Astrocyte of the hippocampus (primary cell): Measurements from ENCODE around the gene P2RX1.

ENCODE experiments used
- DNase-seq: peaks from one replicate; pipeline ENCODE4 v3.0.0; 2011; ENCODE audit warnings: low read depth, low spot score

The P2RX1 gene

DNA sequence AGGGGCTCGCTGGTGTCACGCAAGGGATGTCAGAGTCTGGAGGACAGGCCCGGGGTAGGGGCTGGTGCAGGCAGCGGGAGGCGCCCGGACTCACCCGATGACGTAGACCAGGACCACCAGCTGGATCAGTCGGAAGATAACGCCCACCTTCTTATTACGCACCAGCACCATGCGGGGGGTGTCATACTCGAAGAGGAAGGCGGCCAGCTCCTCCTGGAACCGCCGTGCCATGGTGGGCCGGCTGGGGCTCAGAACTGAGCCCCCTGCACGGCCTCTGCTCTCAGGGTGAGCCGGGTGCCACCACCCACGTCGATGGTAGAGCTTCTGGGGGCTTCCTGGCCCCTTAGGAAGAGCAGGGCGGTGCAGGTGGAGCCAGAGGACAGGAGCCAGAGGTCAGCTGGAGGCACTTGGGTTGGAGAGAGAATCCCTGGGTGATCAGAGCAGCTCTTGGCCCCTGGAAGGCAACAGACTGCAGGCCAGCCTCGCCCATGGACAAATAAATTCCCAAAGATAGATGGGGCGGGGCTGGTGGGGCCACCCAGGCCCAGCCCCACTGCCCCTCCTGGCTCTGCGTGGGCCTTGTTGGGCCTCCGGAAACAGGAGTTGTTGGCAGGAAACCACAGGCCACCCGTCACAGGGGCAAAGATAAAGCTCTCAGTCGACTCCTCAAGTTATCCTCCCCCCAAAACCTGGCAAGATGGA is at the start of gene P2RX1:
P2RX1 (minus strand) TSS at position 471 of the 702 bp plus-strand sequence; CDS start at position 231, 240 bp downstream.
- no peak for DNase-seq

DNA sequence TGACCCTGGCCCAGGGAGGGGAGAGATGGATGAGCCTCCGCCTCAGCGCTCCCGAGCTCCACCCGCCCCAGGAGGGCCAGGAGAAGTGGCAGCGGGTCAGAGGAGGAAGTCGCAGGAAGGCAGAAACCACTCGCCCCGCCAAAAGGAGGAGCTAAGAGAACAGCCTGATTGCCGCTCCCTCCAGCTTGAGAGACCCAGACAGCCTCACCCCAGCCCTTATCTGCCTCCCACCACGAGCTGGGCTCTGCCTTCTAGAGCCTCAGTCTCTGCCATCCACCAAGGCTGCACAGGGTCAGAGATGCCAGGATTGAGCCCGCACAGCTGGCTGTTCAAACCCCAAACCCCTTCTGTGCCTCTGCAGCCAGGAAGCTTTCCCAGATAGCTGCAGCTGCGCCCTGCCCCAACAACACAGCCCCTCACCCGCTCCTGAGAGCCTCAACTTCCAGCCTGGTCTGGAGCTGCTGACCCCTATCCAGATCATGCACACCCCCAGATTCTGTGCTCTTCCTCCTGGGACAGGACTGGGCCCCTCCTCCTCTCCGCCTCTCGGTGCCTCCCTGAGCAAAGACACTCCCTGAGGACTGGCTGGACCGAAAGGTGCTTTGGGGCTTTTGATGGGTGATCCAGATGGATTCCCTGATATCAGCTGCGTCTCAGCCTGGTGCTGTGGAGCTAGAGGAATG is 49.0 kb upstream of the P2RX1 start:
- peak; percentile 43 for DNase-seq

DNA sequence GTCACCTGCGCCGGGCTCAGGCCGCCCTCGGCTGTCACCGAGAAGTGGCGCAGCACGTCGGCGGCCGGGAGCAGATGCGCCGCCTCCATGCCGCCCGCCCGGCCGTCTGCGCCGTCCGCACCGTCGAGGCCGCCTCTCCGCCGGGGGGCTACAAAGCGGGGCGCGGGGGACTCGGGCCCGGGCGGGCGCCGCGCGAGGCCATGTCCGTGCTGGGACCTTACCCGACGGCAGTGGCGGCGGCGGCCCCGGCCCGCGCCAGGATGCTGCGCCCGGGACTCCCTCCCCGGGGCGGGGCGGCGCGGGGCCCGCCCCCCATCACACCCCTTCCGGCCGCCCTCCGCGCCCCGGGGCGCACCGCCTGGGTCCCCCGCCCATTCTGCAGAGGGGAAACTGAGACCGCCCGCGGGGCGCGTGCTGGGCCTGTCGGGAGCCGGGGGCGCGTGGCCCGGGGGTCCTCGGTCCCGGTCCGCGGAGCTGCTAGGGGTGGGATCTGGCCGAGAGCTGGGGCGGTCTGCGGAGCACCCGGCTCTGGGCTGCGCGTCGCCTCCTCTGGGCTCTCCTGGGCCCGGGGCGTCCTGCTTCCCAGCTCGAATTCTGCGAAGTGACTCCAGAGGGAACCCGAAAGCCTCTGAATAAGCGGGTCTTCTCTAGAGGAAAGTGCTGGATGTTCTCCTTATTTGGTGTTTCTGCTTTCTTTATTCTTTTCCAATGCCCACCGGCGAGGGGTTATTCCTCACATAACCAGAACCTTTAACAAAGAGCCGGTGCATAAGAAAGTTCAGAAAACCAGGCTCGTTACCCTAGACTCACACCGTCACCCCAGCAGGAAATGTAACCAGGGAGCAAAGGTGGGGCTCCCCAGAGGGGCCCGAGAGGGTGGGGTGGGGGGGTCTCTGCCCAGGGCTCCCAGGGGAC is 48.2 kb upstream of the P2RX1 start, which contains the start of gene ATP2A3:
ATP2A3 (minus strand) TSS at position 235 of the 915 bp plus-strand sequence; CDS start at position 89, 146 bp downstream.
- DNase-seq, result peak; percentile 25

DNA sequence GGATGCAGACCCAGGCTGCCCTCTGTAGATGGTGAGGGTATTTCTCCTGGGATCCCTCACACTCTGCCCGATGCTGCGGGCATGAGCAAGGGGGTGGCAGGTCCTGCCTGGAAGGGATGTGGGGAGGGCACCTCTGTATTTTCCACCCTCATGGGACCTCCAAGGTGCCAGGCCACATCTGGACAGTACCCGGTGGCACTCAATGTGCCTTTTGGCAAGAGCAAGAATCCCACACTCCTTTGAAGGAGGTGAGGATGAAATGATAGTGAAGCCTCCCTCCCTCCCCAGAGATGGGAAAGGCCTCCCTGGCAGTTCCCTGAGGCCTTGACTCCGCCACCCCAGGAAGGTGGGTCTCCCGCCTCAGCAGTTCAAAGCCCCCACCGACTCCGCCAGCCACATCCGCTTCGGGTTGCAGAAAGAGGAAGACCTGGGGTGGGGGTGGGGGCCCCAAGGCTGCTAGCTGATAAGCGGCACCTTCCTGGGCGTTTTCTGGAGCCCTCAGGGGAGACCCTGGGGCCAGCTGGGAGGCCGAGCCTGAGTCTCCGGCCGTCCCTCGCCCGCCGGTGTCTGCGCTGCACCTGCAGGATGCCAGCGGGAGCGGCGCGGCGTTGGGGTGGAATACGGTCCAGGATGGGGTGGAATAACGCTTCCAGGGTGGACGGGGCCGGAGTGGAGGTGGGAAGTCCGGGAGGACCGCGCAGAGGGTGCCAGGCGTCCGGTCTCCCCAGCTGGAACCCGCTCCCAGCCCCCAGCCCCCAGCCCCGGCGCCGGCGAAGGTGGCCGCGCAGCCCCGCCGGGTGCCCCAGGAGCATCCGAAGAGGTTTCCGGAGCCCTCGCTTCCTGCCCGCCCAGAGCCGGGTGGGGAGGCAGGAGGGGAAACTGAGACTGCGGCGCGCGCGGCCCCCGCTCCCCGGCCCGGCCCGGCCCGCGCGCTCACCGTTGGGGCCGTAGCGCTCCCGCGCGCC is 47.3 kb upstream of the P2RX1 start:
- no peak for DNase-seq

DNA sequence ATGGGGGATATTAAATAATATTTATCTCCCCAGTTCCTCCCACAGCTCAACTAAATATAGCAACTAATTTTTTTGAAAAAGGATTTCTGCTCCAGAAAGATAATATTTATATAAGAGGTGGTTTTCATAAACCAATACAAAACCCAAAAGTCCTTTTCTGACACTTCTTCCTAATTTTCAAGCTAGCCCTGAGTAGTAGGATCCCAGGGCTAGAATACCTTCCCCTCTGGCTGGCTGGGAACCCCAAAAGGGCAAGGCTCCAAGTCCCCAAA is 46.6 kb upstream of the P2RX1 start:
- no peak for DNase-seq

DNA sequence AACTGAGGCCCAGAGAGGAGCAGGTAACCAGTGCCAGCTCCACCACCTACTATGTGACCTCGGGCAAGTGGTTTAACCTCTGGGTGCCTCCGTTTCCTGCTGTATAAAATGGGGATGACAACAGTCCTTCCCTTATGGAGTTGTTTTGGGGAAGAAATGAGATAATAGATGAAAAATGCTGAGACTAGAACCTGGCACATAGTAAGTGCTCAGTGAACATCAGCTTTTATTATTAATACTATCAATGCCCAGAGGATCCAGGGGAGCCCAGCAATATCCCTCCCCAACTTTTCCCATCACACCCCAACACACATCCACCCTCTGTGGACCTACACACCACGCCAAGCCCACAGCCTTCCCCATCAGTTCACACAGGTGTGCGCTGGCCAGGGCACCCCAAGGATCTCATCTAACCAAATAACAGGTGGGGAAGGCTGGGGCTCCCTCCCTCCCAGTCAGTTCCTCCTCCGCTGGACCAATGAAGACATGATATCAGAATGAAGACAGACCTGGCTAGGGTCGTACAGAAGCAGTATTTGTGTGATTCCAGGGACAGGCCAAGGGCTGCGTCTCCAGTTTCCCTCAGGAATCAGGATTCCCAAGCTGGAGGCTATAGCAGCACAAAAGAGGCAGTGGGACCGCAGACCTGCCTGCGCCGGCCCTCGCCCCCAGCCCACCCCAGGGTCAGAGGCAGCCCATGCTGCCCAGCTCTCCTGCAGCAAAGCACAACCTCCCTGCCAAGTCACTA is 46.1 kb upstream of the P2RX1 start:
- DNase-seq, result no peak

DNA sequence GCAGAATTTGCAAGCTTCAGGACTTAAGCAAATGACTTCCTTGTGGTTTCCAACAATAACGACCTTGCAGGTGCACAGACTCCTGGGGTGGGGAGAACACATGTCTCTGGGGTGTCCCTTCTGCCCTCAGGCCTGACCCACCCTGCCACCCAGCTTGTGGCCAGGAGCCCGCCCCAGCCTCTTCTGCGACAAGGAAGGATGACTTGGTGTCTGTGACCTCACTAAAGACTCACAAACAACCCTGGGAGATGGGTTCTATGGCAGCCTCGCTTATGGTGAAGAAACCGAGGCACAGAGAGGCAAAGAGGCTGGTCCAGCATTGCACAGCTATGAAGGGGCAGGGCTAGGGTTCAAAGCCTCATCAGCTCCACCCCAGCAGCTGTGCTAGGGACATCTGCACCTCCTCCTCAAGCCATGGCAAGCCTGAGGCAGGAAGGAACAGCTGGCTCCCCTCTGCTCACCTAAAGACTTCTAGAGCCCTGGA is 45.3 kb upstream of the P2RX1 start:
- no peak for DNase-seq

DNA sequence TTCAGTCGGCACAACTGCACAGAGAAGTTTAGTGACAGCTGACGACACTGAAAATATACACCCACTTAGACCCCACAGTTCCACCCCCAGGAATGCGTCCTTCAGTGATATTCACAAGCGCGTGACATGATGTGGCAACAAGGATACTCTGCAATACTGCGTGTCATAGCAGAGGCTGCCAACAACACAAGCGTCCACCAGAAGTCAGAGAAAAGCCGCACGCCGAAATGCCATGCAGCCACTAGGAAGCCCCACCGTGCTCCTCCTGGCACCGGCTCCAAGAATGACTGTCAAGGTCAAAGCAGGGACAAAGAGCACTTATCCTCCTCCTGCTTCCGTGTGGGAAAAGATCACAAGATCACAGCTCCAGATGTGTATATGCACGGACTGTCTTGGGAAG is 44.5 kb upstream of the P2RX1 start:
- DNase-seq, result no peak

DNA sequence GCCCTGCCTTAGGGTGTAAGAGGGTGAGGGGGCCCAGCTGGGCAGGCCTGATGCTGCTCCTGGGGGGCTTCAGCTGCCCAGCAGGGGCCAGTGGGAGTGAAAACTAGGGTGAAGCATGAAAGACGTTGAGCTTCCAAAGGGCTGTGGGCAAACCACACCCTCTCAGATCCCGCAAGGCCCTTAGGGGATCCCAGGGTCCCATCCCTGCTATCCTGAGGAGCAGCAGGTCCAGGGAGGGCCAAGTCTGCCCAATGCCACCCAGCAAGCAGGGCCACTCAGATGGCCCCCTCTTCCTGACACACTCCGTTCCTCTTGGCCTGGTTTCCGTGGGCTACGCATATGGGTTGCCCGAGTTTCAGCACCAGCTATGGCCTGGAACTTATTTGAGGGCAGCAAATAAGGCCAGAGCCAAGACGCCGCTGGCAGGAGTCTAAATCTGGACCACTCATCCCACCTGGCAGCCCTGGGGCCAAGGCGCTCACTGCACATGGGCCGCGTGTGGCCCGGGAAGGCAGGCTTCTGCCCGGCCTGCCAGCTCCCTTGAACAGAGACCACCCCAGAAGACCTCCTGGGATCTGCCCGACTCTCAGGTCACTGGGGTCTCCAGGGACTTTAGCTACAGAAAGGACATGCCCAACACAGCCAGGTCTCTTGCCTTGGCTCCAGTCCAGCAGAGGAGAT is 43.8 kb upstream of the P2RX1 start:
- no peak for DNase-seq

DNA sequence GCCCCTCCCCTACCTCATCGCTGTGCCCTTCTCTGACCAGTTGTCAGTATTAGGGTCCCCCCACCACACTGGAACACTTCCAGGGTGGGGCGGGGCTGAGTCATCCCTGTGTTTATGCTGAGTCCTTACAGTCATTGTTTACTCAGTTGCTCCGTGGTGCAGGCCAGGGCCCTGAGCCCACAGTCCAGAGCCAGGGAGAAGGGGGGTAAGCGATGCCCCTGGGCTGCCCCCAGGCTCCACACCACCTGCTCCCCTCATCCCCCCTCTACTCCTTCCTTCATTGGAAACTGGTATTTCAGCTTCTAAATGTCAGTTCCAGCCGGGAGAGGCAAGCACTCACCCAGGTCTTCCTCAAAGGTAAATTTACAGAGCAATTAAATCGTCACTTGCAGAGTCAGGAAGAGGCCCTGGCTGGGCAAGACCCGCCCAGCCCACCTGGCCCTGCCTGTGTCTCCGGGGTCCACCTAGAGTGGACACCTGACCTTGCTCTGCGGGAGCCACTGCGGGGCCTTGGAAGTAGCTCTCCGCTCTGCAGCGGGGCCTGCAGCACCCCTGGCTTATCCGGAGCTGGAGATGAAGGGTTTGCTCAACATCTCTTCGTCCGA is 43.1 kb upstream of the P2RX1 start:
- peak; percentile 76 for DNase-seq

DNA sequence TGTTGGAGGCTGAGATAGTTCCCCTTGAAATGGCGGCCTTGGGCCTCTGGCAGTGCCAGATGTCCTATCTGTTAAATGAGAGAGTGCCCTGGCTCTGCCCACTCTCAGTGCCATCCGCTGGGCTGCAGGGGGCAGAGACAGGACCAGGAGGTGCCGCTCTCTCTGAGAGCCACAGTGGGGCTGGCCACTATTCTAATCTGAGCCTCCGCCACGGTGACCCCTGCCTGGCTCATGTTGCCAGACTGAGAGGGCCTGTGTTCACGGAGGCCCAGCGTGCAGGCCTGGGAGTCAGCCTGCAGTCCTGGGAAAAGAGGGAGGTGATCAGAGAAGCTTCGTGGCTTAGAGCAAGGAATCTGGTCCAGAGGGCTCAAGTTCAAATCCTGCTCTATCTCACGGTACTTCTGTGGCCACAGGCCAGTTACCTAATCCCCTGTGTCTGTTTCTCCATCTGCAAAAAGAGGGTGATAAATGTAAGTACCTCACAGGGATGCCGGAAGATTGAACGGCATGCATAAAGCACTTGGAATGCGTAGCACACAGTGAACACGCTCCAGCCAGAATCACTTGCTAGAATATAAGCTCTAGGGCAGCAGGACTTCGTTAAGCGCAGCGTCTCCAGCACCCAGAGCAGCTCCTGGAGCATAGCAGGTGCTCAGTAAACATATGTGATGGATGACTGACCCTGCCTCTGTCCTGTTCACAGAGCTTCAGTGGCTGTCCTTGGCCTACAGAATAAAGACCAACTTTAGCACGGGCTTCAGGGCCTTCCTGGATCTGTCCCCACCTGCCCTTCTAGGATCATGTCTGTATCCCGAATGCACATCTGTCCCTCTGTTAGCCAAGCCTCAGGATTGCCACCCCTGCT is 41.7 kb upstream of the P2RX1 start:
- DNase-seq, result no peak

DNA sequence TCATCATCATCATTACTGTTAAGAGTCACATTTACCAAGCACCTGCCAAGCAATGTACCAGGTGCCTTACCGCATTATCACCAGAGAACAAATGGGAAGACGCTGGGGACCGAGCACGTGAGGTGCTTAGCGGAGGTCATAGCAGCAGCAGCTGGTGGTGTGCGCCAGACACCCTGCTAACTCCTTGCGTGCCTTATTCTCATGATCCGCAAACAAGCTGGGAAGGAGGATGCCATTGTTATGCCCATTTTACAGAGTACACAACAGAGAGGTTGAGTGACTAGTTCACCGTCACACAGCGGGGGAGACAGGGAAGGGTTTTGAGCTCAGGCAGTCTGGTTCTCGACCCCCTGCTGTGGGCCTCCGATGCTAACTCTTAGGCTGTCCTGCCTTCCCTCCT is 40.7 kb upstream of the P2RX1 start:
- DNase-seq, result no peak

DNA sequence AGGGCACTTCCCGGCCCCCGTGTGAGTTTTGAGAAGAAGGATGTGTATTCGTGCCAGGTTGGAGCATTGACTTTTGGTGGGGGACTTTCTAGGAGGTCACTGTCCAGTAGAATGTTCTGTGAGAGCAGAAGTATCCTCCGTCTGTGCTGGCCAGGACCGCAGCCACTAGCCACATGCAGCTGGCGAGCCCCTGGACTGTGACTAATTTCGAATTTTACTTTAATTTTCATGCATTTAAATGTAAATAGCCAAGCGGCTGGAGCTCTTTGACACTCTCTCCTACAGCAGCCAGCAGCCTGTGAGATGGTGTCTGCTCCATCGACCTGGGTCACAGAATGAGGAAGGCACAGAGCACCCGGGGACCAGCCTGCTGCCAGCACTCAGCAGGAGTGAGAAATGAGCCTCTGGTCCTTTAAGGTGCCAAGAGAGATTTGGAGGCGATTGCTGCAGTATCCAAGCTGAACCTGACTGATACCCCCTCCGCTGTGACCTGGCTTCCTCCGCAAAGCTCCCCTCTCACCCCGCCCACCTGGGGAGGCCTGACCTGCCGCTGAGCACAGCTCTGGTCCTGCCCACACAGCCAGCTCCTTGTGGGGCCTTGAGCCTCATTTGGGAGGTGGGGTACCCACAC is 40.2 kb upstream of the P2RX1 start:
- peak; percentile 42 for DNase-seq

DNA sequence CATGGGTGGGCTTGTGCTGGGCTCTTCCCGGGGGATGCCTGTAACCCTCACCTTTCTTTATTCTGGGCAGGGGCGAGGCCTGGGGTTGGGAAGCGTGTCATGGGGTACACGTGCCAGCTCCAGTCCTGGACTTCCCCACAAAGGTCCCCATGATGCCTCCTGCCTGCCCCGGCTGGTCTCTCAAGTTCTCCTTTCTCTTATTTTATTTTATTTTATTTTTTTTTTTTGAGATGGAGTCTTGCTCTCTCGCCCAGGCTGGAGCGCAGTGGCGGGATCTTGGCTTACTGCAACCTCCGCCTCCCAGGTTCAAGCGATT is 39.4 kb upstream of the P2RX1 start:
- DNase-seq, result no peak

DNA sequence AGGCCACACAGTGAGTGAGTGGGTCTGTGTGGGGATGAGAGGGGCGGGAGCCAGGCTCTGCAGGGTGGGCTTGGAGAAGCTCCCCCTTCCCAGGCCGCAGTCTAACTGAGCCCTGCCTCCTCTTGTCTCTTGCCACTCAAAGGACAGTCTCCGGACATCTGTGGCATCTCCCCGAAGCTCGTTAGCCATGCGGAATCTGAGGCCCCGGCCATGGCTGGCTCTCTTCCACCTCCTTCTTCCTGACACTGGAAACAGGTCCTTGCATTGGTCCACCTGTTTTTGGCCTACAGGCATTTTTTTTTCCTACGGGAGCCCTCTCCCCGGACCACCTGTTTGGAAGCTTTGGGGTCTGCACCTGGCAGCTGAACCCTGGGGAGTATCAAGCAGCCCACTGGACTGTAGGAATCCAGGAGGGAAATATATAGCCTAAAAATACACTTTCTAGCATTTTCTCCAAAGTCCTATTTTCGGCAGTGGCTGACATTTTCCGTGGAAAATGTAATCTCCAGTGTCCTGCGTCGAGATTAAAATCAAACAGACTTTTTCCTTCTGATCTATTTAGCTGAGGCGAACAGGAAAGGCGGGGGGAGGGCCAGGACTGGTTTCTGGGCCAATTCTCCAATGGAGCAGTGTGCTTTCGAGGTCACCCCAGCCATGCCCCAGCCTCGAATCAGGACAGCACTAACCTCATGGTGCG is 38.9 kb upstream of the P2RX1 start:
- DNase-seq, result no peak

DNA sequence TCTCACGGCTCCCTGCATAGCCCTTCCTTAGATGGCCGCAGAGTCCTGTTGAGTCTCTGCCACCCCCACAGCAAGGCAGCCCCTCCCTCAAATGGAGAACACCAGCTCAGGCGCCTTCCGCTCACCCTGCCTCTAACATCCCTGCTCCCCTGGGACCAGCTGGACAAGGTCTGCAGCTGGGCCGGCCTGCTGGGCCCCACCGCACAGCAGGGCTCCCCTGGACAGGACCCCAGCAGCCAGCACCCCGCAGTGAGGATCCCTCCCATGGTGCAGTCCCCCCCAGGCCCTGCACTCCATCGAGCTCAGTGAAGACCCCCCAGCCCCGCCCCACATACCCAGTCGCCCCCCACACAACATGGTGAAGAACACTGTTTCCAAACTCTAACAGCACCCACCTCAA is 37.8 kb upstream of the P2RX1 start:
- DNase-seq, result no peak

DNA sequence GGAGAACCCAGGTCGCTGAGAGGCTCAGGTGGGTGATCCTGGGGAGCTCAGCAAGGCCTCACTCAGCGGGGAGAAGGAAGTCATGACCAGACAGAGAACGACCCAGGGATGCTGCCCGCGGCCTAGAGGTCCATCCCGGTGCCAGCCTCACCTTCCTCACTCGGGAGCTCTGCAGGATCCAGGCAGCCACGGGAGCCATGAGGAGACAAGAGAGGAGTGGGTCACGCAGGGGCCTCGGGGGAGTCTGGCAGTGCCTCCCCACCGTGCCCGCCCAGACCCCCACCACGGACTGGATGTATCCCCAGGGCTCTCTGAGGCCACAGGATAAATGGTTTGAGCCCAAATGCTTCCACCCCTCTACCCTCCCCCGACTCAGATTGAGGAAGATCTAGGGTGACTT is 37.3 kb upstream of the P2RX1 start:
- DNase-seq, result no peak

DNA sequence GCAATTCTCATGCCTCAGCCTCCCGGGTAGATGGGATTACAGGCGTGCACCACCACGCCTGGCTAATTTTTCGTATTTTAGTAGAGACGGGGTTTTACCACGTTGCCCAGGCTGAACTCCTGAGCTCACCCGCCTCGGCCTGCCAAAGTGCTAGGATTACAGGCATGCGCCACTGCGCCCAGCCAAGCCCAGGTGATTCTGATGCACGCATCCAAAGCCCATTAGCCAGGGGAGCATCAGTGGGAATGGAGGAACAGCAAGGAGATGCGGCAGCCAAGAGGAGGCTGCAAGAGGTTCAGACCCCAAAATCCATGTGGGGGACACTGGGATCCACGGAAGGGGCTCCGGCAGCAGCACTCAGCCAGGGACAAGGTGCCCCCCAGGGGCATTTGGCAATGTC is 35.9 kb upstream of the P2RX1 start:
- no peak for DNase-seq
